ENCODE results near the gene EIF4A3. TPM values are rescaled to one million over a fixed set of nuclear protein-coding genes. Genes with fewer than 3 reads are reported as not detected.

EIF4A3 gene
- polyA plus RNA-seq, 1 of the 3 experiments (the other 2 are of a cell fraction): 335 TPM

DNA sequence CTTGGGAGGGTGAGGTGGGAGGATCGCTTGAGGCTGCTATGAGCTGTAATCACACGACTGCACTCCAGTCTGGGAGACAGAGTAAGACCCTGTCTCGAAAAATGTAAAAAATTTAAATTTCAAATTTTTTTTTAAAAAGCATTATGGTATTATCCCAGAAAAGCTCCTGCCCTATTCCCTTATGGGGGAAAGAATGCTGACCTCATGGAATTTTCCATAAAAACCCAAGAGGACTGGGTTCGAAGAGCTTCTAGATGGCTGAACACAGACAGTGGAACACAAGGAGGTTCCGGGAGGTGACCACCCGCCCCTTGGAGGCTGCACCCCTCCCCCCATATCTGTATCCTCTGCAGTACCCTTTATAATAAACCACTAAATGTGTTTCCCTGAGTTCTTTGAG, 4.0 kb downstream of the EIF4A3 start:
- H3K79me2 ChIP-seq (ENCODE audit: insufficient read depth): peaks cover 65% of the 10 kb centered on the region
- WGBS (ENCODE audit: low lambda C conversion rate): 97% methylated on average over 6 of the region's 6 CpGs
- CTCF ChIA-PET: interaction anchor here (1.4 to 6.6 kb wide), 3 partner anchors 15 to 61 kb away, joined by 5 to 55 read pairs (median 17); partner anchors contain the start of gene GAA
- TF ChIP-seq SMC3 (IDR thresholded peaks at IDR 0.05; ENCODE audit: low read depth, low read length): no peak
- TF ChIP-seq EZH2phosphoT487 (IDR thresholded peaks at IDR 0.05; ENCODE audit: borderline replicate concordance, low read depth): no peak
- TF ChIP-seq RXRA (IDR thresholded peaks at IDR 0.05; ENCODE audit: borderline replicate concordance, low read depth): no peak
- TF ChIP-seq CHD2 (IDR thresholded peaks at IDR 0.05; ENCODE audit: low read length, partially characterized antibody): no peak
- no peak for TF ChIP-seq TCF12 (IDR thresholded peaks at IDR 0.05)
- TF ChIP-seq FOXJ3 (CRISPR knock-in tag; IDR thresholded peaks at IDR 0.05): no peak
- TF ChIP-seq, protein P1, sequence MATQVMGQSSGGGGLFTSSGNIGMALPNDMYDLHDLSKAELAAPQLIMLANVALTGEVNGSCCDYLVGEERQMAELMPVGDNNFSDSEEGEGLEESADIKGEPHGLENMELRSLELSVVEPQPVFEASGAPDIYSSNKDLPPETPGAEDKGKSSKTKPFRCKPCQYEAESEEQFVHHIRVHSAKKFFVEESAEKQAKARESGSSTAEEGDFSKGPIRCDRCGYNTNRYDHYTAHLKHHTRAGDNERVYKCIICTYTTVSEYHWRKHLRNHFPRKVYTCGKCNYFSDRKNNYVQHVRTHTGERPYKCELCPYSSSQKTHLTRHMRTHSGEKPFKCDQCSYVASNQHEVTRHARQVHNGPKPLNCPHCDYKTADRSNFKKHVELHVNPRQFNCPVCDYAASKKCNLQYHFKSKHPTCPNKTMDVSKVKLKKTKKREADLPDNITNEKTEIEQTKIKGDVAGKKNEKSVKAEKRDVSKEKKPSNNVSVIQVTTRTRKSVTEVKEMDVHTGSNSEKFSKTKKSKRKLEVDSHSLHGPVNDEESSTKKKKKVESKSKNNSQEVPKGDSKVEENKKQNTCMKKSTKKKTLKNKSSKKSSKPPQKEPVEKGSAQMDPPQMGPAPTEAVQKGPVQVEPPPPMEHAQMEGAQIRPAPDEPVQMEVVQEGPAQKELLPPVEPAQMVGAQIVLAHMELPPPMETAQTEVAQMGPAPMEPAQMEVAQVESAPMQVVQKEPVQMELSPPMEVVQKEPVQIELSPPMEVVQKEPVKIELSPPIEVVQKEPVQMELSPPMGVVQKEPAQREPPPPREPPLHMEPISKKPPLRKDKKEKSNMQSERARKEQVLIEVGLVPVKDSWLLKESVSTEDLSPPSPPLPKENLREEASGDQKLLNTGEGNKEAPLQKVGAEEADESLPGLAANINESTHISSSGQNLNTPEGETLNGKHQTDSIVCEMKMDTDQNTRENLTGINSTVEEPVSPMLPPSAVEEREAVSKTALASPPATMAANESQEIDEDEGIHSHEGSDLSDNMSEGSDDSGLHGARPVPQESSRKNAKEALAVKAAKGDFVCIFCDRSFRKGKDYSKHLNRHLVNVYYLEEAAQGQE (IDR thresholded peaks at IDR 0.05; ENCODE audit: low read depth, low read length): no peak
- TF ChIP-seq, protein P2, sequence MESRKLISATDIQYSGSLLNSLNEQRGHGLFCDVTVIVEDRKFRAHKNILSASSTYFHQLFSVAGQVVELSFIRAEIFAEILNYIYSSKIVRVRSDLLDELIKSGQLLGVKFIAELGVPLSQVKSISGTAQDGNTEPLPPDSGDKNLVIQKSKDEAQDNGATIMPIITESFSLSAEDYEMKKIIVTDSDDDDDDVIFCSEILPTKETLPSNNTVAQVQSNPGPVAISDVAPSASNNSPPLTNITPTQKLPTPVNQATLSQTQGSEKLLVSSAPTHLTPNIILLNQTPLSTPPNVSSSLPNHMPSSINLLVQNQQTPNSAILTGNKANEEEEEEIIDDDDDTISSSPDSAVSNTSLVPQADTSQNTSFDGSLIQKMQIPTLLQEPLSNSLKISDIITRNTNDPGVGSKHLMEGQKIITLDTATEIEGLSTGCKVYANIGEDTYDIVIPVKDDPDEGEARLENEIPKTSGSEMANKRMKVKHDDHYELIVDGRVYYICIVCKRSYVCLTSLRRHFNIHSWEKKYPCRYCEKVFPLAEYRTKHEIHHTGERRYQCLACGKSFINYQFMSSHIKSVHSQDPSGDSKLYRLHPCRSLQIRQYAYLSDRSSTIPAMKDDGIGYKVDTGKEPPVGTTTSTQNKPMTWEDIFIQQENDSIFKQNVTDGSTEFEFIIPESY (IDR thresholded peaks at IDR 0.05; ENCODE audit: borderline replicate concordance, low read depth): no peak
- no peak overlapping the region for H3K4me2 ChIP-seq
- POLR2A ChIA-PET: no interaction called here
- H3K9me3 ChIP-seq: no peaks in the 10 kb centered on the region
- no peaks in the 10 kb centered on the region for H3K27me3 ChIP-seq (ENCODE audit: insufficient read depth)
- H3K4me1 ChIP-seq (ENCODE audit: control insufficient read depth in 1 of 2, insufficient read depth in 2 of 2, low read depth in 1 of 2, low read length in 1 of 2): peaks cover 0 to 16% of the 10 kb centered on the region in 2 experiments; a peak in 2 of 4 replicates
- no peak overlapping the region for H3K9ac ChIP-seq
- H3K27ac ChIP-seq (ENCODE audit: low read depth in 2 of 2, low read length in 1 of 2): no peak overlapping the region
- peaks cover 55 to 68% of the 10 kb centered on the region in 2 experiments for H3K36me3 ChIP-seq (replicated peaks in 1 of 2; ENCODE audit: control insufficient read depth in 1 of 2, insufficient read depth in 2 of 2, low read length in 1 of 2)
- no peak overlapping the region for H2AFZ ChIP-seq (ENCODE audit: low read depth)
- H4K20me1 ChIP-seq (ENCODE audit: insufficient read depth): peaks cover 30% of the 10 kb centered on the region
- H3F3A ChIP-seq (replicated peaks; ENCODE audit: insufficient read depth): peaks cover 5% of the 10 kb centered on the region
- no peaks in the 10 kb centered on the region for H3K9me2 ChIP-seq
- DNase-seq: no peak
- no peak overlapping the region for H3K4me3 ChIP-seq (ENCODE audit: low read depth in 2 of 2, low read length in 1 of 2)

DNA sequence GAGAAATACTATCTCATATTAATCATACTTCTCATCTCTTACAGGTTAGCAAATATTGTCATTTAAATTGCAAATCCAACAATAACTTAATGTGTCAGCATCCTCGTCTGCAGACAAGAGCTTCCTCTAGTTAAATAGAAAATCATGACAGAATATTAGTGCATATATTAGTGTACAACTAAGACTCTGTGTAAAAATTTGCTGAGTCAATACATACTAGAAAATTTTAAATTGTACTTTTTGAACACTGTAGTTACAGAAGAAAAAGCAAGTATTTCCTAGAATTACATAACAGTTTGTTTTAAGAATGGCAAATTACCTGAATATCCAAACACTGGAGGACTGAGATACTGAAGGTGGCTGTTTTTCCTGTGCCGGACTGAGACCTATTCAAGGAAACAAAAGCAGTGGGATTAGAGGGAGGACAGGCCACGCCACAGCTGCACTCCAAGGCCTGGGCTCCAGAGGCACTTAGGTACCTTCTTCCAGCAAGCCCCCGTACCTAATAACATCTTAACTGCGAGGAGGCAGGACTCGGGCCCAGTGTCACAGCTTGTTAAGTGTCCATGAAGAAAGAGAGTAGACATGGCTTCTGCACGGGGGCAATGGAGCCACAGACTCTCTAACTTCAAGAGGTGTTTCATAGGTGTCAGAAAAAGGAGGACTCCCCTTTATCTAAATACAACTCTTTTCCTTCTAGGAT, 5.3 kb downstream of the EIF4A3 start:
- ChIA-PET CTCF (interaction anchor here (1.0 to 6.6 kb wide), 7 partner anchors 11 to 136 kb away, joined by 3 to 55 read pairs (median 3); partner anchors contain the start of gene GAA), POLR2A (interaction anchor here (1.2 kb wide), 1 partner anchor 40 kb away, joined by 4 read pairs; the partner anchor contains the start of gene GAA)
- no peak overlapping the region for H3K4me3 ChIP-seq (ENCODE audit: low read depth in 2 of 2, low read length in 1 of 2)
- H3K27me3 ChIP-seq (ENCODE audit: insufficient read depth): no peaks in the 10 kb centered on the region
- H3K9me2 ChIP-seq: no peaks in the 10 kb centered on the region
- peaks cover 0 to 16% of the 10 kb centered on the region in 2 experiments; a peak in 2 of 4 replicates for H3K4me1 ChIP-seq (ENCODE audit: control insufficient read depth in 1 of 2, insufficient read depth in 2 of 2, low read depth in 1 of 2, low read length in 1 of 2)
- H3K9ac ChIP-seq: no peak overlapping the region
- no peak overlapping the region for H2AFZ ChIP-seq (ENCODE audit: low read depth)
- peaks cover 55% of the 10 kb centered on the region for H3K79me2 ChIP-seq (ENCODE audit: insufficient read depth)
- H4K20me1 ChIP-seq (ENCODE audit: insufficient read depth): peaks cover 30% of the 10 kb centered on the region
- H3F3A ChIP-seq (replicated peaks; ENCODE audit: insufficient read depth): peaks cover 5% of the 10 kb centered on the region
- WGBS (ENCODE audit: low lambda C conversion rate): 90% methylated on average over 7 of the region's 7 CpGs
- H3K4me2 ChIP-seq: no peak overlapping the region
- H3K9me3 ChIP-seq: no peaks in the 10 kb centered on the region
- H3K27ac ChIP-seq (ENCODE audit: low read depth in 2 of 2, low read length in 1 of 2): no peak overlapping the region
- TF ChIP-seq NFIC (IDR thresholded peaks at IDR 0.05; ENCODE audit: borderline replicate concordance) (no peak), POLR2AphosphoS5 (IDR thresholded peaks at IDR 0.05; ENCODE audit: low read depth, low read length) (no peak), TEAD4 (IDR thresholded peaks at IDR 0.05; ENCODE audit: borderline replicate concordance, insufficient read depth) (no peak)
- TF ChIP-seq, protein P3, sequence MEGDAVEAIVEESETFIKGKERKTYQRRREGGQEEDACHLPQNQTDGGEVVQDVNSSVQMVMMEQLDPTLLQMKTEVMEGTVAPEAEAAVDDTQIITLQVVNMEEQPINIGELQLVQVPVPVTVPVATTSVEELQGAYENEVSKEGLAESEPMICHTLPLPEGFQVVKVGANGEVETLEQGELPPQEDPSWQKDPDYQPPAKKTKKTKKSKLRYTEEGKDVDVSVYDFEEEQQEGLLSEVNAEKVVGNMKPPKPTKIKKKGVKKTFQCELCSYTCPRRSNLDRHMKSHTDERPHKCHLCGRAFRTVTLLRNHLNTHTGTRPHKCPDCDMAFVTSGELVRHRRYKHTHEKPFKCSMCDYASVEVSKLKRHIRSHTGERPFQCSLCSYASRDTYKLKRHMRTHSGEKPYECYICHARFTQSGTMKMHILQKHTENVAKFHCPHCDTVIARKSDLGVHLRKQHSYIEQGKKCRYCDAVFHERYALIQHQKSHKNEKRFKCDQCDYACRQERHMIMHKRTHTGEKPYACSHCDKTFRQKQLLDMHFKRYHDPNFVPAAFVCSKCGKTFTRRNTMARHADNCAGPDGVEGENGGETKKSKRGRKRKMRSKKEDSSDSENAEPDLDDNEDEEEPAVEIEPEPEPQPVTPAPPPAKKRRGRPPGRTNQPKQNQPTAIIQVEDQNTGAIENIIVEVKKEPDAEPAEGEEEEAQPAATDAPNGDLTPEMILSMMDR (IDR thresholded peaks at IDR 0.05): no peak
- TF ChIP-seq, protein P4, sequence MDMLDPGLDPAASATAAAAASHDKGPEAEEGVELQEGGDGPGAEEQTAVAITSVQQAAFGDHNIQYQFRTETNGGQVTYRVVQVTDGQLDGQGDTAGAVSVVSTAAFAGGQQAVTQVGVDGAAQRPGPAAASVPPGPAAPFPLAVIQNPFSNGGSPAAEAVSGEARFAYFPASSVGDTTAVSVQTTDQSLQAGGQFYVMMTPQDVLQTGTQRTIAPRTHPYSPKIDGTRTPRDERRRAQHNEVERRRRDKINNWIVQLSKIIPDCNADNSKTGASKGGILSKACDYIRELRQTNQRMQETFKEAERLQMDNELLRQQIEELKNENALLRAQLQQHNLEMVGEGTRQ (IDR thresholded peaks at IDR 0.05; ENCODE audit: borderline replicate concordance, low read depth, low read length): no peak
- DNase-seq: no peak
- peaks cover 65 to 81% of the 10 kb centered on the region in 2 experiments for H3K36me3 ChIP-seq (replicated peaks in 1 of 2; ENCODE audit: control insufficient read depth in 1 of 2, insufficient read depth in 2 of 2, low read length in 1 of 2)
